Measurements from ENCODE around the gene CCDC57. TPM values are rescaled to one million over a fixed set of nuclear protein-coding genes. Genes with fewer than 3 reads are reported as not detected.

The CCDC57 gene
- total RNA-seq, 1 donor, result 33.9 TPM

- DNase-seq (ENCODE audit: low read depth in 2 of 3, low spot score in 2 of 3), result no peak
These were observed 33.9 kb upstream of the CCDC57 start for GRCh38 chr17:82246365-82247181.

- no peak for DNase-seq (ENCODE audit: low read depth in 2 of 3, low spot score in 2 of 3)
These were observed 33.4 kb upstream of the CCDC57 start for GRCh38 chr17:82246040-82246364.

GRCh38 chr17:82245134-82246039 is 32.7 kb upstream of the CCDC57 start:
- no peak for DNase-seq (ENCODE audit: low read depth in 2 of 3, low spot score in 2 of 3)

- DNase-seq (ENCODE audit: low read depth in 2 of 3, low spot score in 2 of 3), result peak in 1 of 3 donors; percentile 44
These were observed 31.9 kb upstream of the CCDC57 start for GRCh38 chr17:82244413-82245133.

GRCh38 chr17:82243648-82244412 is 31.2 kb upstream of the CCDC57 start:
- DNase-seq (ENCODE audit: low read depth in 2 of 3, low spot score in 2 of 3), result no peak

- DNase-seq (ENCODE audit: low read depth in 2 of 3, low spot score in 2 of 3), result no peak
These were observed 30.5 kb upstream of the CCDC57 start for GRCh38 chr17:82242977-82243647.

GRCh38 chr17:82242698-82242976 is 30.0 kb upstream of the CCDC57 start:
- no peak for DNase-seq (ENCODE audit: low read depth in 2 of 3, low spot score in 2 of 3)

GRCh38 chr17:82241926-82242697 is 29.5 kb upstream of the CCDC57 start:
- DNase-seq (ENCODE audit: low read depth in 2 of 3, low spot score in 2 of 3), result no peak

- peak in 2 of 3 donors; percentile 74 to 82 for DNase-seq (ENCODE audit: low read depth in 2 of 3, low spot score in 2 of 3)
These were observed 28.7 kb upstream of the CCDC57 start for GRCh38 chr17:82241183-82241925.

GRCh38 chr17:82240506-82241182 is 28.0 kb upstream of the CCDC57 start:
- no peak for DNase-seq (ENCODE audit: low read depth in 2 of 3, low spot score in 2 of 3)

- DNase-seq (ENCODE audit: low read depth in 2 of 3, low spot score in 2 of 3), result no peak
These were observed 27.4 kb upstream of the CCDC57 start for GRCh38 chr17:82239926-82240505.

GRCh38 chr17:82239401-82239925 is 26.8 kb upstream of the CCDC57 start:
- no peak for DNase-seq (ENCODE audit: low read depth in 2 of 3, low spot score in 2 of 3)

- DNase-seq (ENCODE audit: low read depth in 2 of 3, low spot score in 2 of 3), result peak in 1 of 3 donors; percentile 29
These were observed 26.0 kb upstream of the CCDC57 start for GRCh38 chr17:82238472-82239201.

- no peak for DNase-seq (ENCODE audit: low read depth in 2 of 3, low spot score in 2 of 3)
These were observed 25.3 kb upstream of the CCDC57 start for GRCh38 chr17:82237746-82238471.

- peak in 1 of 3 donors; percentile 18 for DNase-seq (ENCODE audit: low read depth in 2 of 3, low spot score in 2 of 3)
These were observed 24.6 kb upstream of the CCDC57 start for GRCh38 chr17:82237083-82237745.
